ENCODE data around the gene LRRC17.

- TF ChIP-seq POLR2A (IDR thresholded peaks at IDR 0.05; ENCODE audit: low read depth) (no peak), CTCF (IDR thresholded peaks at IDR 0.05) (no peak)
Measured at GRCh38 chr7:102953406-102953805, 40.6 kb downstream of the LRRC17 start.

All from esophagus muscularis mucosa (tissue), 3 donors.